Panc1 (cell line): Measurements from ENCODE around the gene PIAS4.

Experiments used
- CTCF ChIP-seq: fragments of 450-650 bp; IDR thresholded peaks from 2 replicates; pipeline ENCODE4 v1.5.1; 2017; ENCODE audit warnings: mild to moderate bottlenecking
- POLR2AphosphoS5 ChIP-seq: IDR thresholded peaks from 2 replicates; pipeline ENCODE4 v1.6.1; 2012; ENCODE audit warnings: mild to moderate bottlenecking, low read depth, low read length, moderate library complexity
- SIN3A ChIP-seq: IDR thresholded peaks from 2 replicates; pipeline ENCODE4 v1.6.1; 2012; ENCODE audit warnings: low read depth, mild to moderate bottlenecking, low read length, moderate library complexity, borderline replicate concordance; ENCODE audit not compliant: insufficient read depth

GRCh38 chr19:4058693-4059452 lies 51.3 kb downstream of the PIAS4 start:
- no peak for TF ChIP-seq CTCF
- no peak for TF ChIP-seq POLR2AphosphoS5
- no peak for TF ChIP-seq SIN3A
